ENCODE results near the gene HCN3.

HCN3 gene

DNA sequence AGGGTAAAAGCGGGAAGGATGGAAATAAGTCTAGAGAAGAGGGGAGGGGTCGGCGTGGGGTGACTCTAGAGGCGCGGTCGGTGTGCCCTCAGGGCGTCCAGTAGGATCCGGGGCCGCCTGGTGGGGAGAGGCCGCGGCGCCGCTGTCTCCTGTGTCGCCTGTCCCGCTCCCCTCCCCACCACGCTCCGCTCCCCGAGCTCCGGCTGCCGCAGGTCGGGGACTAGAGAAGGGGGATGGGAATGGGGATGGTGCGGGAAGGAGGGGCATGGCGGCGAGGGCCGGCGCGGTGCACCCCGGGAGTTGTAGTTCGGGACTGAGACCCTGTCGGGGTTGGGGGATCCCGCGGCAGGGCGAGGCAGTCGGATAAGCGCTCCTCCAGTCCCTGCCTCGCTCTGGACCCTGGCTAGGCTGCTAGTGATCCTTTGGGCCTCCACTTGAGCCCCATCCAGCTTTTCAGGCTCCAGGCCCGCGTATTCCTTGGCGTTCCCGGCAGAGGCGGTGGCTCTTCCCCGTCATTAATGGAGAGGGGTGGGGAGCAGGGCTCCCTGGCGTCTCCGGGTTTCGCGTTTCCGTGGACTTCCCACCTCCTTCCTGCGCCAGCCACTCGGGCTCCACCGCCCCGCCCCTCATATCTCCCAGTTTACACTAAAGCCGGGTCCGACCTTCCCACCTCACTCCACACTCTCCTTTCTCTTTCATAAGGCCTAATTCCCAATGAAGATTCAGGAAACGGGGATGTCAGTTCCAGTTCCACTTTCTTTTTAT is 21.8 kb upstream of the HCN3 start, which contains the start of gene ENTREP3 (continued):
- TF ChIP-seq, protein P1, sequence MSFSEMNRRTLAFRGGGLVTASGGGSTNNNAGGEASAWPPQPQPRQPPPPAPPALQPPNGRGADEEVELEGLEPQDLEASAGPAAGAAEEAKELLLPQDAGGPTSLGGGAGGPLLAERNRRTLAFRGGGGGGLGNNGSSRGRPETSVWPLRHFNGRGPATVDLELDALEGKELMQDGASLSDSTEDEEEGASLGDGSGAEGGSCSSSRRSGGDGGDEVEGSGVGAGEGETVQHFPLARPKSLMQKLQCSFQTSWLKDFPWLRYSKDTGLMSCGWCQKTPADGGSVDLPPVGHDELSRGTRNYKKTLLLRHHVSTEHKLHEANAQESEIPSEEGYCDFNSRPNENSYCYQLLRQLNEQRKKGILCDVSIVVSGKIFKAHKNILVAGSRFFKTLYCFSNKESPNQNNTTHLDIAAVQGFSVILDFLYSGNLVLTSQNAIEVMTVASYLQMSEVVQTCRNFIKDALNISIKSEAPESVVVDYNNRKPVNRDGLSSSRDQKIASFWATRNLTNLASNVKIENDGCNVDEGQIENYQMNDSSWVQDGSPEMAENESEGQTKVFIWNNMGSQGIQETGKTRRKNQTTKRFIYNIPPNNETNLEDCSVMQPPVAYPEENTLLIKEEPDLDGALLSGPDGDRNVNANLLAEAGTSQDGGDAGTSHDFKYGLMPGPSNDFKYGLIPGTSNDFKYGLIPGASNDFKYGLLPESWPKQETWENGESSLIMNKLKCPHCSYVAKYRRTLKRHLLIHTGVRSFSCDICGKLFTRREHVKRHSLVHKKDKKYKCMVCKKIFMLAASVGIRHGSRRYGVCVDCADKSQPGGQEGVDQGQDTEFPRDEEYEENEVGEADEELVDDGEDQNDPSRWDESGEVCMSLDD (tag by site-specific recombination; IDR thresholded peaks at IDR 0.05): peak; percentile 77
- TF ChIP-seq, protein P2, sequence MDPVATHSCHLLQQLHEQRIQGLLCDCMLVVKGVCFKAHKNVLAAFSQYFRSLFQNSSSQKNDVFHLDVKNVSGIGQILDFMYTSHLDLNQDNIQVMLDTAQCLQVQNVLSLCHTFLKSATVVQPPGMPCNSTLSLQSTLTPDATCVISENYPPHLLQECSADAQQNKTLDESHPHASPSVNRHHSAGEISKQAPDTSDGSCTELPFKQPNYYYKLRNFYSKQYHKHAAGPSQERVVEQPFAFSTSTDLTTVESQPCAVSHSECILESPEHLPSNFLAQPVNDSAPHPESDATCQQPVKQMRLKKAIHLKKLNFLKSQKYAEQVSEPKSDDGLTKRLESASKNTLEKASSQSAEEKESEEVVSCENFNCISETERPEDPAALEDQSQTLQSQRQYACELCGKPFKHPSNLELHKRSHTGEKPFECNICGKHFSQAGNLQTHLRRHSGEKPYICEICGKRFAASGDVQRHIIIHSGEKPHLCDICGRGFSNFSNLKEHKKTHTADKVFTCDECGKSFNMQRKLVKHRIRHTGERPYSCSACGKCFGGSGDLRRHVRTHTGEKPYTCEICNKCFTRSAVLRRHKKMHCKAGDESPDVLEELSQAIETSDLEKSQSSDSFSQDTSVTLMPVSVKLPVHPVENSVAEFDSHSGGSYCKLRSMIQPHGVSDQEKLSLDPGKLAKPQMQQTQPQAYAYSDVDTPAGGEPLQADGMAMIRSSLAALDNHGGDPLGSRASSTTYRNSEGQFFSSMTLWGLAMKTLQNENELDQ (tag by site-specific recombination; IDR thresholded peaks at IDR 0.05; ENCODE audit: low read depth): no peak
- TF ChIP-seq IKZF3 (tag by site-specific recombination; IDR thresholded peaks at IDR 0.05) (peak; percentile 75), BCL11B (tag by site-specific recombination; IDR thresholded peaks at IDR 0.05; ENCODE audit: low read depth) (no peak), ZXDB (tag by site-specific recombination; IDR thresholded peaks at IDR 0.05) (peak; percentile 95), ZNF335 (tag by site-specific recombination; conservative IDR thresholded peaks at IDR 0.05) (peak; percentile 77), ZNF391 (tag by site-specific recombination; IDR thresholded peaks at IDR 0.05; ENCODE audit: borderline replicate concordance, low read depth) (0 out of 2 replicates have a peak, but pooled peaks have one; percentile 33), KLF10 (tag by site-specific recombination; IDR thresholded peaks at IDR 0.05) (0 out of 2 replicates have a peak, but pooled peaks have one; percentile 57), ZNF2 (tag by site-specific recombination; IDR thresholded peaks at IDR 0.05) (peak; percentile 65; the same call in 1 of the 2 replicates), ZNF239 (tag by site-specific recombination; IDR thresholded peaks at IDR 0.05) (no peak), GFI1B (tag by site-specific recombination; IDR thresholded peaks at IDR 0.05) (no peak), ZNF785 (tag by site-specific recombination; IDR thresholded peaks at IDR 0.05) (0 out of 2 replicates have a peak, but pooled peaks have one; percentile 66), ZNF394 (tag by site-specific recombination; IDR thresholded peaks at IDR 0.05; ENCODE audit: borderline replicate concordance) (0 out of 2 replicates have a peak, but pooled peaks have one; percentile 26), ZNF549 (tag by site-specific recombination; IDR thresholded peaks at IDR 0.05) (no peak), ZBTB7A (tag by site-specific recombination; IDR thresholded peaks at IDR 0.05; ENCODE audit: low read depth) (peak; percentile 89)
- TF ChIP-seq, protein P3, sequence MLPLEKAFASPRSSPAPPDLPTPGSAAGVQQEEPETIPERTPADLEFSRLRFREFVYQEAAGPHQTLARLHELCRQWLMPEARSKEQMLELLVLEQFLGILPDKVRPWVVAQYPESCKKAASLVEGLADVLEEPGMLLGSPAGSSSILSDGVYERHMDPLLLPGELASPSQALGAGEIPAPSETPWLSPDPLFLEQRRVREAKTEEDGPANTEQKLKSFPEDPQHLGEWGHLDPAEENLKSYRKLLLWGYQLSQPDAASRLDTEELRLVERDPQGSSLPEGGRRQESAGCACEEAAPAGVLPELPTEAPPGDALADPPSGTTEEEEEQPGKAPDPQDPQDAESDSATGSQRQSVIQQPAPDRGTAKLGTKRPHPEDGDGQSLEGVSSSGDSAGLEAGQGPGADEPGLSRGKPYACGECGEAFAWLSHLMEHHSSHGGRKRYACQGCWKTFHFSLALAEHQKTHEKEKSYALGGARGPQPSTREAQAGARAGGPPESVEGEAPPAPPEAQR (tag by site-specific recombination; IDR thresholded peaks at IDR 0.05): no peak
- TF ChIP-seq, protein P4, sequence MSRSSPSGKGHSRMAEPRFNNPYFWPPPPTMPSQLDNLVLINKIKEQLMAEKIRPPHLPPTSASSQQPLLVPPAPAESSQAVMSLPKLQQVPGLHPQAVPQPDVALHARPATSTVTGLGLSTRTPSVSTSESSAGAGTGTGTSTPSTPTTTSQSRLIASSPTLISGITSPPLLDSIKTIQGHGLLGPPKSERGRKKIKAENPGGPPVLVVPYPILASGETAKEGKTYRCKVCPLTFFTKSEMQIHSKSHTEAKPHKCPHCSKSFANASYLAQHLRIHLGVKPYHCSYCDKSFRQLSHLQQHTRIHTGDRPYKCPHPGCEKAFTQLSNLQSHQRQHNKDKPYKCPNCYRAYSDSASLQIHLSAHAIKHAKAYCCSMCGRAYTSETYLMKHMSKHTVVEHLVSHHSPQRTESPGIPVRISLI (tag by site-specific recombination; IDR thresholded peaks at IDR 0.05): no peak
- TF ChIP-seq, protein P5, sequence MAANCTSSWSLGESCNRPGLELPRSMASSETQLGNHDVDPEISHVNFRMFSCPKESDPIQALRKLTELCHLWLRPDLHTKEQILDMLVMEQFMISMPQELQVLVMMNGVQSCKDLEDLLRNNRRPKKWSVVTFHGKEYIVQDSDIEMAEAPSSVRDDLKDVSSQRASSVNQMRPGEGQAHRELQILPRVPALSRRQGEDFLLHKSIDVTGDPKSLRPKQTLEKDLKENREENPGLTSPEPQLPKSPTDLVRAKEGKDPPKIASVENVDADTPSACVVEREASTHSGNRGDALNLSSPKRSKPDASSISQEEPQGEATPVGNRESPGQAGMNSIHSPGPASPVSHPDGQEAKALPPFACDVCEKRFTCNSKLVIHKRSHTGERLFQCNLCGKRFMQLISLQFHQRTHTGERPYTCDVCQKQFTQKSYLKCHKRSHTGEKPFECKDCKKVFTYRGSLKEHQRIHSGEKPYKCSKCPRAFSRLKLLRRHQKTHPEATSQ (tag by site-specific recombination; IDR thresholded peaks at IDR 0.05): peak; percentile 32; the same call in 1 of the 2 replicates
- TF ChIP-seq, protein P6, sequence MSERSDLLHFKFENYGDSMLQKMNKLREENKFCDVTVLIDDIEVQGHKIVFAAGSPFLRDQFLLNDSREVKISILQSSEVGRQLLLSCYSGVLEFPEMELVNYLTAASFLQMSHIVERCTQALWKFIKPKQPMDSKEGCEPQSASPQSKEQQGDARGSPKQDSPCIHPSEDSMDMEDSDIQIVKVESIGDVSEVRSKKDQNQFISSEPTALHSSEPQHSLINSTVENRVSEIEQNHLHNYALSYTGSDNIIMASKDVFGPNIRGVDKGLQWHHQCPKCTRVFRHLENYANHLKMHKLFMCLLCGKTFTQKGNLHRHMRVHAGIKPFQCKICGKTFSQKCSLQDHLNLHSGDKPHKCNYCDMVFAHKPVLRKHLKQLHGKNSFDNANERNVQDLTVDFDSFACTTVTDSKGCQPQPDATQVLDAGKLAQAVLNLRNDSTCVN (tag by site-specific recombination; optimal IDR thresholded peaks at IDR 0.05): peak; percentile 55
- TF ChIP-seq, protein P7, sequence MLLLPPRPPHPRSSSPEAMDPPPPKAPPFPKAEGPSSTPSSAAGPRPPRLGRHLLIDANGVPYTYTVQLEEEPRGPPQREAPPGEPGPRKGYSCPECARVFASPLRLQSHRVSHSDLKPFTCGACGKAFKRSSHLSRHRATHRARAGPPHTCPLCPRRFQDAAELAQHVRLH (tag by site-specific recombination; IDR thresholded peaks at IDR 0.05): peak; percentile 9; the same call in 1 of the 2 replicates
- TF ChIP-seq, protein P8, sequence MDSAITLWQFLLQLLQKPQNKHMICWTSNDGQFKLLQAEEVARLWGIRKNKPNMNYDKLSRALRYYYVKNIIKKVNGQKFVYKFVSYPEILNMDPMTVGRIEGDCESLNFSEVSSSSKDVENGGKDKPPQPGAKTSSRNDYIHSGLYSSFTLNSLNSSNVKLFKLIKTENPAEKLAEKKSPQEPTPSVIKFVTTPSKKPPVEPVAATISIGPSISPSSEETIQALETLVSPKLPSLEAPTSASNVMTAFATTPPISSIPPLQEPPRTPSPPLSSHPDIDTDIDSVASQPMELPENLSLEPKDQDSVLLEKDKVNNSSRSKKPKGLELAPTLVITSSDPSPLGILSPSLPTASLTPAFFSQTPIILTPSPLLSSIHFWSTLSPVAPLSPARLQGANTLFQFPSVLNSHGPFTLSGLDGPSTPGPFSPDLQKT (IDR thresholded peaks at IDR 0.05; ENCODE audit: borderline replicate concordance, low read depth, low read length): no peak
- TF ChIP-seq, protein P9, sequence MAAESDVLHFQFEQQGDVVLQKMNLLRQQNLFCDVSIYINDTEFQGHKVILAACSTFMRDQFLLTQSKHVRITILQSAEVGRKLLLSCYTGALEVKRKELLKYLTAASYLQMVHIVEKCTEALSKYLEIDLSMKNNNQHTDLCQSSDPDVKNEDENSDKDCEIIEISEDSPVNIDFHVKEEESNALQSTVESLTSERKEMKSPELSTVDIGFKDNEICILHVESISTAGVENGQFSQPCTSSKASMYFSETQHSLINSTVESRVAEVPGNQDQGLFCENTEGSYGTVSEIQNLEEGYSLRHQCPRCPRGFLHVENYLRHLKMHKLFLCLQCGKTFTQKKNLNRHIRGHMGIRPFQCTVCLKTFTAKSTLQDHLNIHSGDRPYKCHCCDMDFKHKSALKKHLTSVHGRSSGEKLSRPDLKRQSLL (tag by site-specific recombination; IDR thresholded peaks at IDR 0.05): peak; percentile 34; the same call in 1 of the 2 replicates
- TF ChIP-seq, protein P10, sequence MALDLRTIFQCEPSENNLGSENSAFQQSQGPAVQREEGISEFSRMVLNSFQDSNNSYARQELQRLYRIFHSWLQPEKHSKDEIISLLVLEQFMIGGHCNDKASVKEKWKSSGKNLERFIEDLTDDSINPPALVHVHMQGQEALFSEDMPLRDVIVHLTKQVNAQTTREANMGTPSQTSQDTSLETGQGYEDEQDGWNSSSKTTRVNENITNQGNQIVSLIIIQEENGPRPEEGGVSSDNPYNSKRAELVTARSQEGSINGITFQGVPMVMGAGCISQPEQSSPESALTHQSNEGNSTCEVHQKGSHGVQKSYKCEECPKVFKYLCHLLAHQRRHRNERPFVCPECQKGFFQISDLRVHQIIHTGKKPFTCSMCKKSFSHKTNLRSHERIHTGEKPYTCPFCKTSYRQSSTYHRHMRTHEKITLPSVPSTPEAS (tag by site-specific recombination; IDR thresholded peaks at IDR 0.05): 0 out of 2 replicates have a peak, but pooled peaks have one; percentile 27

Measured in HEK293 (cell line).